Astrocyte (in vitro differentiated cells and primary cell): ENCODE measurements around the gene NUP107.

ENCODE experiments used
- CTCF ChIP-seq: IDR thresholded peaks from 2 replicates; pipeline ENCODE4 v1.5.1; 2011; ENCODE audit warnings: low read depth, mild to moderate bottlenecking, inconsistent platforms, low read length, moderate library complexity; ENCODE audit not compliant: insufficient read depth
- EZH2 ChIP-seq: IDR thresholded peaks from 2 replicates; pipeline ENCODE4 v1.6.1; 2012; ENCODE audit warnings: mild to moderate bottlenecking, low read length, inconsistent platforms; ENCODE audit not compliant: insufficient read depth

DNA sequence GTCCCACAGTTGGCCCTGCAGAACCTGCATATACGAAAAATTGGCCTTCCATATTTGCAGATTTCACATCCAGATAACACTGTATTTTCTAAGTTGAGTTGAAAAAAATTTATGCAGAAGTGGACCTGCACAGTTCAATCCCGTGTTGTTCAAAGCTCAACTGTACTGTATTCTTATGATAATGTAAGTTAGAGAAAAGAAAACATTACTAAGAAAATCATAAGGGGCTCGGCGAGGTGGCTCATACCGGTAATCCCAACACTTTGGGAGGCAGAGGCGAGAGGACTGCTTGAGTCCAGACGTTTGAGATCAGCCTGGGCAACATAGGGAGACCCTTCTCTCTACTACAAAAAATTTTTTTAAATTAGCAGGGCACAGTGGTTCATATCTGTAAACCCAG, 41.0 kb downstream of the NUP107 start:
- no peak for TF ChIP-seq CTCF
- no peak for TF ChIP-seq EZH2
